ENCODE measurements around the gene ENPP3. TPM values are rescaled to one million over a fixed set of nuclear protein-coding genes. Genes with fewer than 3 reads are reported as not detected.

The ENPP3 gene
- total and polyA plus RNA-seq, 12 donors, result 0.07 to 0.33 (median 0.15) TPM; not detected in 3

DNA sequence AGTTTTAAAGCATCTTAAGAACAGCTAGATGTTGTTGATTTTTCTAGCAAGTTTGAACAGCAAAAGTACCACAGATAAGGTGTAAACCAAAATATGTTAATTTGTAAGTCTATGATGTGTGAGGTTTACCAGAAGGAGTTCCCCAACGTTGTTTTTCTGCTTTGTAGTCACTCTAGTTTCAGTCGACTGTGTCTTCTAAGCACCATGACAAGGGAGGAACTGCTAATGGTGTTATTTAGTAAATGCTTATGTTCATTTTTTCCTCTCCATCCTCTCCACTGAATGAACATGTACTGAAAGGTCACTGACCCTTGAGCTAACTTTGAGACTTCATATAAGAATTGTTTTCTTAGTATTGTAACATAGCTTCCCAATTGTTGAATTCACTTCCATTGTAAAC, 3.0 kb downstream of the ENPP3 start:
- no peak for ATAC-seq
- Histone ChIP-seq H3K27me3 (no peaks in the 10 kb centered on the region), H3K36me3 (no peaks in the 10 kb centered on the region), H3K4me1 (no peaks in the 10 kb centered on the region), H3K9me3 (no peaks in the 10 kb centered on the region), H3K4me3 (no peak overlapping the region), H3K27ac (no peak overlapping the region)
- DNase-seq, result no peak
- intact Hi-C loops (cut with DNase I), result no loop called here
- TF ChIP-seq, protein P1, sequence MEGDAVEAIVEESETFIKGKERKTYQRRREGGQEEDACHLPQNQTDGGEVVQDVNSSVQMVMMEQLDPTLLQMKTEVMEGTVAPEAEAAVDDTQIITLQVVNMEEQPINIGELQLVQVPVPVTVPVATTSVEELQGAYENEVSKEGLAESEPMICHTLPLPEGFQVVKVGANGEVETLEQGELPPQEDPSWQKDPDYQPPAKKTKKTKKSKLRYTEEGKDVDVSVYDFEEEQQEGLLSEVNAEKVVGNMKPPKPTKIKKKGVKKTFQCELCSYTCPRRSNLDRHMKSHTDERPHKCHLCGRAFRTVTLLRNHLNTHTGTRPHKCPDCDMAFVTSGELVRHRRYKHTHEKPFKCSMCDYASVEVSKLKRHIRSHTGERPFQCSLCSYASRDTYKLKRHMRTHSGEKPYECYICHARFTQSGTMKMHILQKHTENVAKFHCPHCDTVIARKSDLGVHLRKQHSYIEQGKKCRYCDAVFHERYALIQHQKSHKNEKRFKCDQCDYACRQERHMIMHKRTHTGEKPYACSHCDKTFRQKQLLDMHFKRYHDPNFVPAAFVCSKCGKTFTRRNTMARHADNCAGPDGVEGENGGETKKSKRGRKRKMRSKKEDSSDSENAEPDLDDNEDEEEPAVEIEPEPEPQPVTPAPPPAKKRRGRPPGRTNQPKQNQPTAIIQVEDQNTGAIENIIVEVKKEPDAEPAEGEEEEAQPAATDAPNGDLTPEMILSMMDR (IDR thresholded peaks at IDR 0.05), result no peak
- 59 to 63% methylated on average over 2 of the region's 2 CpGs for WGBS, 2 donors

DNA sequence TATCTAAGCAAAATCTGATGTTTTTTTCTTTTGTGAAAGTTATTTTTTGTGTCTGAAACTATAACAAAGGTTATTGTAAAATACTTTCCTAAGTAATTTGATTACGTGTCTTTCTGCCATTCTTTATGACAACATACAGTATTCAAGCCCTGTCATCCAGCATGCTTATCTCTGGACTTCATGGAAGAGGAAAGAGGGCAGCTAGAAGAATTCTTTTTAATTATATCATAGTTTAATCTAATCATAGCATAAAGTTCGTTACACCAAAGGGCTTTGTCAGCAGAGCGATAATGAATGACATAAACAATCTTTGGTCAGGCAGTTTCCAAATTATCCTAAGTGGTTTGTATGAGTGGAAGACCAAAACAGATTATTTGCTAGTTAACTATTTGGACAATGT, 3.5 kb downstream of the ENPP3 start:
- intact Hi-C loops (cut with DNase I), result no loop called here
- H3K4me3 ChIP-seq, result no peak overlapping the region
- DNase-seq, result no peak
- H3K27me3 ChIP-seq, result no peaks in the 10 kb centered on the region
- H3K36me3 ChIP-seq, result no peaks in the 10 kb centered on the region
- ATAC-seq, result no peak
- 39 to 54% methylated on average over 3 of the region's 3 CpGs for WGBS, 2 donors
- no peaks in the 10 kb centered on the region for H3K4me1 ChIP-seq
- TF ChIP-seq, protein P1 (IDR thresholded peaks at IDR 0.05), result no peak
- H3K27ac ChIP-seq, result no peak overlapping the region
- H3K9me3 ChIP-seq, result no peaks in the 10 kb centered on the region

DNA sequence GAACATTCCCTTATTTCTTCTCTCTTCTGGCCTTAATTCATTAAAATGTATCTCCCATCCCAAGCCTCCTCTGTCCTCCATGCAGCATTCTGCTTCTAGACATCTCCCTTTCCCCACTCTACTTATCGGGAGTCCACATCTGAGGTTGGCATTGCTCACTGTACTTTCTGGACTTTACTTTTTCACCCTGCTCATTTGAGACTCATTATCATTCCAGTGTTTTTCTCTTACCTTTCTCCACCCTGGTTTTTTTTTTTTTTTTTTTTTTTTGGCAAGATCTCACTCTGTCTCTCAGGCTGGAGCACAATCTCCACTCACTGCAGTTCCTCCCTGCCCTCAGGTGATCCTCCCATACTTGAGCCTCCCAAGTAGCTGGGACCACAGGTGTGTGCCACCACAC, 4.5 kb downstream of the ENPP3 start:
- H3K36me3 ChIP-seq, result no peaks in the 10 kb centered on the region
- H3K27me3 ChIP-seq, result no peaks in the 10 kb centered on the region

DNA sequence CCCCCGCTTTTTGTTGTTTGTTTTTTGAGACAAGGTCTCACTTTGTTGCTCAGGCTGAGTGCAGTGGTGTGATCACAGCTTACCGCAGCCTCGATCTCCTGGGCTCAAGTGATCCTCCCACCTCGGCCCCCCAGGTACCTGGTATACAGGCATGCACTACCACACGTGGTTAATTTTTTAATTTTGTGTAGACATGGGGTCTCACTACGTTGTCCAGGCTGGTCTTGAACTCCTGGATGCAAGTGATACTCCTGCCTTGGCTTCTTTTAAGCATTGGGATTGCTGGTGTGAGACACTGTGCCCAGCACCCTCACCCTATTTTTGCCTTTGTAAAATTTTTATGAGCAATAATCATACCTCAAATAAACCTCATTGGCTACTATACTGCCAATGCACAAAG, 5.5 kb downstream of the ENPP3 start:
- Histone ChIP-seq H3K36me3 (no peaks in the 10 kb centered on the region), H3K4me3 (no peak overlapping the region), H3K27ac (no peak overlapping the region), H3K27me3 (no peaks in the 10 kb centered on the region), H3K4me1 (no peaks in the 10 kb centered on the region), H3K9me3 (no peaks in the 10 kb centered on the region)
- TF ChIP-seq, protein P1 (IDR thresholded peaks at IDR 0.05), result no peak
- intact Hi-C loops (cut with DNase I), result no loop called here
- no peak for ATAC-seq
- no peak for DNase-seq
- WGBS, 2 donors, result 84 to 90% methylated on average over 6 of the region's 6 CpGs

More for the DNA sequence above, 4.5 kb downstream of the ENPP3 start:
- no peak overlapping the region for H3K4me3 ChIP-seq
- H3K27ac ChIP-seq, result no peak overlapping the region
- intact Hi-C loops (cut with DNase I), result no loop called here
- ATAC-seq, result no peak
- 94 to 100% methylated on average over 1 of the region's 1 CpG for WGBS, 2 donors
- TF ChIP-seq, protein P1 (IDR thresholded peaks at IDR 0.05), result no peak
- H3K4me1 ChIP-seq, result no peaks in the 10 kb centered on the region
- H3K9me3 ChIP-seq, result no peaks in the 10 kb centered on the region
- no peak for DNase-seq
